ELR (cell line): ENCODE measurements around the gene PLXNB1.
"Not testable (repeated sequence)": the region's sequence is repeated elsewhere in the genome, so short reads cannot be mapped to it uniquely, and the experiment has no call there.

ENCODE experiments used
- DNase-seq: peaks from one replicate; pipeline ENCODE4 v3.0.0-alpha.2; 2015; ENCODE audit warnings: low read depth

PLXNB1 gene, protein sequence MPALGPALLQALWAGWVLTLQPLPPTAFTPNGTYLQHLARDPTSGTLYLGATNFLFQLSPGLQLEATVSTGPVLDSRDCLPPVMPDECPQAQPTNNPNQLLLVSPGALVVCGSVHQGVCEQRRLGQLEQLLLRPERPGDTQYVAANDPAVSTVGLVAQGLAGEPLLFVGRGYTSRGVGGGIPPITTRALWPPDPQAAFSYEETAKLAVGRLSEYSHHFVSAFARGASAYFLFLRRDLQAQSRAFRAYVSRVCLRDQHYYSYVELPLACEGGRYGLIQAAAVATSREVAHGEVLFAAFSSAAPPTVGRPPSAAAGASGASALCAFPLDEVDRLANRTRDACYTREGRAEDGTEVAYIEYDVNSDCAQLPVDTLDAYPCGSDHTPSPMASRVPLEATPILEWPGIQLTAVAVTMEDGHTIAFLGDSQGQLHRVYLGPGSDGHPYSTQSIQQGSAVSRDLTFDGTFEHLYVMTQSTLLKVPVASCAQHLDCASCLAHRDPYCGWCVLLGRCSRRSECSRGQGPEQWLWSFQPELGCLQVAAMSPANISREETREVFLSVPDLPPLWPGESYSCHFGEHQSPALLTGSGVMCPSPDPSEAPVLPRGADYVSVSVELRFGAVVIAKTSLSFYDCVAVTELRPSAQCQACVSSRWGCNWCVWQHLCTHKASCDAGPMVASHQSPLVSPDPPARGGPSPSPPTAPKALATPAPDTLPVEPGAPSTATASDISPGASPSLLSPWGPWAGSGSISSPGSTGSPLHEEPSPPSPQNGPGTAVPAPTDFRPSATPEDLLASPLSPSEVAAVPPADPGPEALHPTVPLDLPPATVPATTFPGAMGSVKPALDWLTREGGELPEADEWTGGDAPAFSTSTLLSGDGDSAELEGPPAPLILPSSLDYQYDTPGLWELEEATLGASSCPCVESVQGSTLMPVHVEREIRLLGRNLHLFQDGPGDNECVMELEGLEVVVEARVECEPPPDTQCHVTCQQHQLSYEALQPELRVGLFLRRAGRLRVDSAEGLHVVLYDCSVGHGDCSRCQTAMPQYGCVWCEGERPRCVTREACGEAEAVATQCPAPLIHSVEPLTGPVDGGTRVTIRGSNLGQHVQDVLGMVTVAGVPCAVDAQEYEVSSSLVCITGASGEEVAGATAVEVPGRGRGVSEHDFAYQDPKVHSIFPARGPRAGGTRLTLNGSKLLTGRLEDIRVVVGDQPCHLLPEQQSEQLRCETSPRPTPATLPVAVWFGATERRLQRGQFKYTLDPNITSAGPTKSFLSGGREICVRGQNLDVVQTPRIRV (N-terminal part only)

DNA sequence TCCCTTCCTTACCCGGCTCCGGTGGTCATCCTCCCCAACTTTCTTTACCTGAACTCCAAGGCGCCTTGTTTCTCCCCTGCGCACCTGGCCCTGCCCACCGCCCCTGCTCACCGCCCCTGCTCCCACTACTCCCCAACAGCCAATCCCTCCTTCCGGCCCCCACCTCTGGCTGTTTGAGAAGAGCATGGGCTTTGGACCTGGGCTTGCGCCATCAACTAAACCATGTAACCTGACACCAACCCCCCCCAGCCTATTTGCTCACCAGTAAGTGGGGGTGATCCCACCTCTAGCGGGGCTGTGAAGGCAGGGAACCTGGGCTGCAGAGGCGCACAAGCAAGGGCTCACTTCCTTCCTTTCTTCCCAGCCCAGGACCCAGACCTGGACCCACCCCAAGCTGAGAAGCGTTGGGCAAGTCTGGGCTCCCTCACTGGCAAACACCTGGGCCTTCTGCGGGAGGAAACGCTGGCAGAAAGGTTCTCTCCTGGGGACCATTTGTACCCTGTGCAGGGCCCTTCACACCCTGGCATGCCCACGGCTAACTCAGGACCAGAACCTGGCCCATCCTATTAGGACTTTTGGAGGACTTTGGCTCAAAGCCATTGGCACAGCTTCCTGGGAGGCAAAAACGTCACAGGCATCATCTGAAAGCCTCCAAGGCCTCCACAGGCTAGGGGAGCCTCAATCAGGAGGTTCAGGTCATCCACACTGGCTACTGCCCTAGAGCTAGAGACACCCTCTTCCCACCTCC is at the start of gene PLXNB1:
PLXNB1 (minus strand) TSS at position 127 of the 748 bp plus-strand sequence. CDS start 5,475 bp downstream, outside the sequence.
- peak; percentile 40 for DNase-seq

DNA sequence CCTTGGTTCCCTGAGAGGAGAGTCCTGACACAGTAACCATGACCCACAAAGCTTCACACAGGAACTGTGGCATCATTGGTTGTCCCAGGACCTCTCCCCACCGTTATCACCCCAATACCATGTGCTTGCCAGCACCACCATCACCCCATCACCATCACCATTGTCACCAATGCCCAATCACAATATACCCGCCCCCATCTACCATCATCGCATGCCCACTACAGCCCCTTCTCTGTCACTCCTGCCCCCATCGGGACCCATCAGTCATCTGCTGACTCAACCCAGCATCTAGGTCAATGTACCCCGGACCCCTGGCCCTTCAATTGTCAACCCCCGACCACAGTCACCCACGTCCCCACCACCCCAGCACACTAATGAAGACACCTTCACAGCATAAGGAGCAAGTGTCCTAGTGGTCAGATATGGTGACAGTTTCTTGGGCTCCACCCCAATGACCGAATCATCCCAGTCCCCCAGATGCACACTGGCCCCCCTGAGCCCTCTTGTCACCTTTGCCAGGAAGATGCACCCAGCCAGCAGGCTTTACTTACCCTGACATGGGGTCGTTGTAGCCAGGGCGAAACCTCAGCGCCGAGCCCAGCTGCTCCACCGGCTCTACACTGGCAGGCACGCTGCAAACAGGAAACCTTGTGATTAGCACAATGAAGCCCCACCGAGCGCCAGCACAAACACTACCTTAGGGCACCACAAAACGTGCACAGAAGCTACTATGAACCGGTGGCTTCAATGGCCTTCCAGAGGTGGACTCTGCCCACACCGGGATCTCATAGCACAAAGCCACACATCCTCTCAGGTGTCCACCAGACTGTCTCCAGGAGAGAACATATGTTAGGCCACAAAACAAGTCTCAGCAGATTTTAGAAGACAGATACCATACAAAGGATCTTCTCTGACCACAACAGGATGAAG is 49.0 kb upstream of the PLXNB1 start:
- no peak for DNase-seq

DNA sequence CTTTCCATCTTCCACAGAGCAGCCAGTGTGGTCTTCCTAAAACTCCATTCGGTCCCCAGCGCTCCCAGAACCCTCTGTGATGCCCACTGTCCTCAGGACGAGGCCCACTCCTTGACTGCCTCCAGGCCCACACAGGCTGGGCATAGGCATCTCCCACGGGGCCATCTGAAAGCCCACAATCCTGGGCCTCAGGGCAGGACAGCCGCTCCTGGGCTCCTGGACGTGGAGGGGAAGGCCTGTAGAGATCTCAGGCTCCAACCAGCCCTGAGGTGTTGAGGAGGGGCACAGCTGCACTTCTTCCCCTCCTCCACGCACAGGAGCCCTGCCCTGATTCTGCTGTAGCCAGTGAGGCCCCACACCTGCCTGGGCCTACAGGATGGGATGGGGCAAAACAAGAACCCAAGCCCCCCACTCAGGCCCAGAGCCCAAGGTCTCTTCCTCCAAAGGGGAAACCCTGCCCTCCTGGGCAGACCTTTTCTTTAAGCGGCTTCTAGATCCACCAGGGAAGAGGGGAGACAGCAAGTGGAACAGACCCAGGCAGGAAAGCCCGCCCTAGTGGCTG is 48.2 kb upstream of the PLXNB1 start:
- DNase-seq, result no peak

DNA sequence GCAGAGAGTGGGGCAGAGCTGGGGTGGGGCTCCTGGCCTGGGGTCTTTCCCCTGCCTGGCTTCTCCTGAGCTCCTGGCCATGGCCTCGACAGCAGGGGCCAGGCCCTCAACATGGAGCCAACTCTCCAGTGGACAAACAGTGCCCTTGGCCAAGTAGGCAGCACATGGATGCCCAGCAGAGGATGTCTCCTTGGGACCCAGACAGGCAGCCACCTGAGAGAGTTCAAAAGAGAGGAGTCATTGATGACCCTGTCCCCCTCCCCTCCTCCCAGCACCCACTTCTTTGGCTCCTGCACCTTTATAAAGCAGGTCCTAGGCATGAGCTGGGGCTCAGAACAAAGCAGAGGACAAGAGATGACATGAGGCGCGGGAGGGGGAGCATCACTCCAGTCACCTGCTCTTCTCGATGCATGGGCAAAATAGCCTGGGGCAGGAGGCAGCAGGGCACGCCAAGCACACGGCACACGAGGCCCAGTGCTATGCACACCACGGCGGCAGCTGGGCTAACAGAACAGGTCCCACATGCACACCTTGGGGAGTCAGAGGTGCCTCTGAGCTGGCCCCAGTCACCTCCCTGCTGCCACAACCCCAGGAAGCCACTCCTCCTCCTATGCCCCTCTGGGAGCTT is 46.7 kb upstream of the PLXNB1 start:
- no peak for DNase-seq

DNA sequence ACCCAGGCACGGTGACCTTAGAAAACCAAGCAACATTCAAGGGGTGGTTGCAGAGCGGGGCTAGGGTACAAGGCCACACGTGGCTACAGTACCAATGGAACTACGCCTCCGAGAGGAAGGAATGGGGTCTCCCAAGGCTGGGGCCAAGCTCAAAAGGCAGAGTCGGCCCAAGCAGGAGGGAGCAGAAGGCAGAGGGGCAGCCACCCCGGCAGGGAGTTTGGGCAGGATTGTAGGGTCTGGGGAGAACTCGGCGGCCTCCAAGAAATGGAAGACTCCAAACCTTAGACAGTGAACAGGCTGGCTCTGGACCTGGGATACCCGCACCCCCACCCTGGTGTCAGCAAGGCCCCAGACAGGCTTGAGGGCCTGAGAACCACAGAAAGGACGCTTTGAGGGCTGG is 45.3 kb upstream of the PLXNB1 start:
- DNase-seq, result no peak

DNA sequence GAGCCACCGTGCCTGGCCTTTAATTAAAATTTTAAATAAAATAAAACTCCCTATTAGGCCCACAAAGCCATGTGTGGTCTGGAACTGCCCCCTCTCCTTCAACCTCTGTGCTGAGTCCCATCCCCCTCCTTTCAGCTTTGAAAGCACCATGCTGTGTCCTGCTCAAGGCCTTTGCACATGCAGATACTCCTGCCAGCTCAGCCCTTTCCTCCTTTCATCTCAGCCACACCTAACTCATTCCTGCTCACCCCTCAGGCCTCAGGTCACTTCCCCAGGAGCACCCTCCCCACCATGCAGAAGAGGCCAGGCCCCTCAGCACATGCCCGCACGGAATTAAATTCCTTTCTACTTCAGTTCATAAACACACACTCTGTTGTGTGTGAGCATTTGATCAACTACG is 44.7 kb upstream of the PLXNB1 start:
- no peak for DNase-seq

DNA sequence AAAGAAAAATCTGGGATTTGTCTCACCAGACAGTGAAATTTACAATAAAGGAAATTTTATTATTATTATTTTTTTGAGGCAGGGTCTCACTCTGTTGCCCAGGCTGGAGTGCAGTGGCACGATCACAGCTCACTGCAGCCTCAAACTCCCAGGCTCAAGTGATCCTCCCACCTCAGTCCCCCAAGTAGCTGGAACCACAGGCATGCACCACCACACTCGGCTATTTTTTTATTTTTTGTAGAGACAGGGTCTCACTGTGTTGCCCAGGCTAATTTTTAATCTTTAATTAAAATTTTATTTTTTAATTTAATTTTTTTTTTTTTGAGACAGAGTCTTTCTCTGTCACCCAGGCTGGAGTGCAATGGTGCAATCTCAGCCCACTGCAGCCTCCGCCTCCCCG is 44.1 kb upstream of the PLXNB1 start:
- not testable (repeated sequence) for DNase-seq

DNA sequence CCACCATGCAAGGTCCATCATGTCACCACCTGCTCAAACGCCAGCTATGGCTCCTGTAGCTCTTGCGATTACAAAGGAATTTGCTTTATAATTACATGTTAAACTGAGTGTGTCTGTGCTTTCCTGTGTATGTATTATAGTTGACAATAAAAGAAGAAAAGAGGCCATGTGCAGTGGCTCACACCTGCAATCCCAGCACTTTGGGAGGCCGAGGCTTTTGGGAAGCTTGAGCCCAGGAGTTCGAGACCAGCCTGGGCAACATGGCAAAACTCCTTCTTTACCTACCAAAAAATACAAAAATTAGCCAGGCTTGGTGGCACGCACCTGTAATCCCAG is 43.7 kb upstream of the PLXNB1 start:
- DNase-seq, result no peak

DNA sequence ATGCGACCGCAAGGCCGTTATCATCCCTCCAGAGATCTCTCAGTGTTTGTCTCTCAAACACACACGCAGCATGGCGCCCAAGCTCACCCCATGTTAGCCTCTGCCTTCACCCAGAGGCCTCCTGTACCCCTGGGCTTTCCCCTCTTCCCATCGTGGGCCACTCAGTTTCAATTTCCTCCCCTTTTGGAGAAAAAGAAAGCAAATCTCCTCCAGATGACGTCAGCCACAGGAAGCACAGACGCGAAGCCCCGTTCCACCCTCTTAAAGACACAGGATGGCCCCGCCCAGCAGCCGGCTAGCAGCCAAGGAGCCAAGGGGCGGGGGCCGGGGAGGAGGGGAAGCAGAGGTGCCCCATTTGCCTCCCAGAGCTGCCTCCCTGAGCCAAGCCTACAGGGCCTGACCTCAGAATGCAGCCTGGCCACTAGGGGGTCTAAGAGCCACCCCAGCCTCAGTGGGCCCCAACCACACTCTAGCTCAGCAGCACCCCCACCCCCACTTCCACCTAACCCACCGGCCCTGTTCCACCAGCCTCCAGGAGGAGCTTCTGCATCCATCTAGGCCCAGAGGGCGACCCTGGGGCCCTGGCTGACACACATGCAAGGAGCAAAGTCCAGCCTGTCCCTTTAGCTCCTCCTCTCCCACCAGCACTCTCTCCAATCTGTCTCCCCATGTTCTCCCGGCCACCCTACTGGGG is 43.2 kb upstream of the PLXNB1 start:
- peak; percentile 97 for DNase-seq

DNA sequence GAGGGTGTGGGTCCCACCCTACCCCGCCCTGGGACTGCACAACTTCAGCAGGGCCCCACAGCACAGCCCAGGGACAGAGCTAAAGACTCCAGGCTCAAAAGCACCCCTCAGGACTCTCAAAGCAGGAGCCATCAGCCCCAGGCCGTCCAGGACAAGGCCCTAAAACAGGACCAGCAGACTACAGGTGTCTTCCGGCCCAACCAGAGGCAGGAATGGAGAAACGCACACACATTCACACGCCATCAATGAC is 42.7 kb upstream of the PLXNB1 start:
- no peak for DNase-seq

DNA sequence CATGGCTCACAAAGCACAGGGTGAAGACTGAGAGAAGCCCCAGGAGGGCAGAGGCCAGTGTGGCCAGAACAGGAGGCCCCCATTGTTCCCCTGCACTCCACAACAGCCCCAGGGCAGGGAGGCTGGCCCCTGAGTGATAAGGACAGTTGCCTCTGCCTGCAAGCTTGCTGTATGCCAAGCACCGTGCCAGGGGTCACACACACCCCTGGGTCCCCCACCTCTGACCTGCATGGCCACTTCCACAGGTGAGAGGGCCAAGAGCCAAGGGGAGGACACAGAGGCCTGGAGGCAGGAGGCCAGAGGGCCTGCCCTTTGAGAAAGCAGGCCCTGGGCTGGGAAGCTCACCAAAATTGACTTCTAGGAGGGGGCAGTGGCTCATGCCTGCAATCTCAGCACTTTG is 40.4 kb upstream of the PLXNB1 start:
- no peak for DNase-seq

DNA sequence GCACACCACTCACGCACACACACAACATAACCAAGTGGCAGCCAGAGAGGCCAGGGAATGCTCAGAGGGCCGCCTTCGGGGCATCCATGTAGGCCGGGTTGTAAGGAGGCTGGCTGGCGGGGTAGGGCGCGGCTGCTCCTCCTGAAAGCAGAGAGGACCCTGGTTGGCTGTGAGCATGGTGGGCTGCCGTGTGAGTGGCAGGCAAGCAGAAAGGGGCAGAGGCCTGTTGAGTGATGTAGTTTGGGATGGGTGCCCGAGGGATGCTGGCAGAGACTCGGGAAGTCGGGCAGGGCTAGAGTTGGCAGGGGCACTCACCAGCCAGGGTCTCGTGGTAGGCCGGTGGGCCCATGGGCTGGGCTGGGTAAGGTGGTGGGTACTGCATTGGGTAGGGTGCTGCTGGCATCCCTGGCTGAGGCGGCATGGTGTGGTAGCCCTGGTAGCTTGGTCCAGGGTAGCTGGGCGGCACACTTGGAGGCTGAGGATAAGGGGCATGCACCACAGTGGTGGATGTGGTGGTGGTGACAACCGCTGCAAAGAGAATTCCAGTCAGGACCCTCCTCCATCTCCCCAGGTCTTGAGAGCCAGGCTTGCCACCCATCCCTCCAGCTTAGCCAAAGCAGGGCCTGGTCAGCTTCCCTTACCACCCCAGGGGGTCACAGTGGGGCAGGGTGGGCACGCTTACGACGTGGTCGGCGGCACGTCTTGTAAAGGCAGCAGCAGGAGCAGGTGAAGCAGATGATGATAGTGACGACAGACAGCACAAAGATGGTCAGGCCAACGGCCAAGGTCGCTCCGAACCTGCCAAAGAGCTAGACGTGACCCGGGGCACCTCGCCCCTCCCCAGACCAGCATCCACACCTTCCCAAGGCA is 39.4 kb upstream of the PLXNB1 start:
- DNase-seq, result no peak

DNA sequence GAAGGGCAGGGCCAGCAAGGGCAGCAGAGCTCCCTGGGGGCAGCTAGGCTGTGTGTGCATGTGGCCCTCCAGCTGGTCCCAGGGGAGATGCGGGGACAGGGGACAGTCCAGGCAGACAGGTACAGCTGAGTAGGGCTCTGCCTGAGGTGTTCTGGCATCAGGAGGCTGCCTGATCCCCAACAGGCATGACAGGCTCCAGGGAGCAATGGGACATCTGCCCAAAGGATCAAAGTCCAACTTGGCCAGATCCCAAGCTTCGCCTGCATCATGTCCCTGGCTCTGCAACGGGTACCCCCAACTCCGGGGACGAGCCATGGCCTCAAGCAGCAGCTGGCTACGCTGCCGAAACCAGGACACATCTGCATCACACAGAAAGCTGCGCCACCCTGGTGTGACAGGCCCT is 38.4 kb upstream of the PLXNB1 start:
- no peak for DNase-seq

DNA sequence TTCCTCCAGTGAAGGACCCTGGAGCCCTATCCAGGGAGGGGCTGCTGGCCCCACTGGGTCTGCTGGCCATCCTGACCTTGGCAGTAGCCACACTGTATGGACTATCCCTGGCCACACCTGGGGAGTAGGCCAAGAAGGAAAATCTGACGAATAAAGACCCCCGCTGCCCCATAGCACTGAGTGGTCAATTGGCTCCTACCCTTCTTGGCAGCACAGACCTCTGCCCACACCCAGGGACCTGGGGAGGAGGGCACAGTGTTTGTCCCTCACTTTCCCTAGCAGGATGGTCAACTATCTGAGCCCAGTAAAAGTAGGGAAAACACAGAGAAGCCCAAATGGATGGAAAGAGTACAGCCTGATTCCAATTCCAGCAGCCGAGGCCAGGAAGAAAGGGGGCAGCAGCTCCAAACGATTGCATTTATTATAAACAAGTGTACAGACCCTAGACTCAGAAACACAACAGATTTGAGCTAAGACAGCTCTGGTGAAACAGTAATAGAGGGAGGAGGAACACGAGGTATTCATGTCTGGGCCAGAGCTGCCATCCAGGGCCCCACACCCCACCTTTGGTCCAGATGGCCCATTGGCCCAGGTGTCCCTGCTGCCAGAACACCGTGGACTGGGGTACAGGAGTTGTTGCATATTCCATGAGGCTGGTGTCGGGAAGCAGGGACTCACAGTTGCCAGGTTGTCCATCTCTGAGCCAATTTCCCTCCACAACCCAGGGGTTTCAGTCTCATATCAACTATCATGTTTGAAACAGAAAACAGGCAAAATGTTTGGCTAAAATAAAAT is 37.8 kb upstream of the PLXNB1 start:
- no peak for DNase-seq

DNA sequence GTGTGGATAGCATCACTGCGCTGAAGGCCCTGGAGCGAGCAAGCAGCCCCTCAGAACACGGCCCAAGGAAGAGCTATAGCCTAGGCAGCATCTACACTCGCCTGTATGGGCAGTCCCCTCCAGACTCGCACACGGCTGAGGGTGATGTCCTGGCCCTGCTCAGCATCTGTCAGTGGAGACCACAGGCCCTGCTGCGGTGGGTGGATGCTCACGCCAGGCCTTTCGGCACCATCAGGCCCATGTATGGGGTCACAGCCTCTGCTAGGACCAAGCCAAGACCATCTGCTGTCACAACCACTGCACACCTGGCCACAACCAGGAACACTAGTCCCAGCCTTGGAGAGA is 37.2 kb upstream of the PLXNB1 start:
- DNase-seq, result no peak

DNA sequence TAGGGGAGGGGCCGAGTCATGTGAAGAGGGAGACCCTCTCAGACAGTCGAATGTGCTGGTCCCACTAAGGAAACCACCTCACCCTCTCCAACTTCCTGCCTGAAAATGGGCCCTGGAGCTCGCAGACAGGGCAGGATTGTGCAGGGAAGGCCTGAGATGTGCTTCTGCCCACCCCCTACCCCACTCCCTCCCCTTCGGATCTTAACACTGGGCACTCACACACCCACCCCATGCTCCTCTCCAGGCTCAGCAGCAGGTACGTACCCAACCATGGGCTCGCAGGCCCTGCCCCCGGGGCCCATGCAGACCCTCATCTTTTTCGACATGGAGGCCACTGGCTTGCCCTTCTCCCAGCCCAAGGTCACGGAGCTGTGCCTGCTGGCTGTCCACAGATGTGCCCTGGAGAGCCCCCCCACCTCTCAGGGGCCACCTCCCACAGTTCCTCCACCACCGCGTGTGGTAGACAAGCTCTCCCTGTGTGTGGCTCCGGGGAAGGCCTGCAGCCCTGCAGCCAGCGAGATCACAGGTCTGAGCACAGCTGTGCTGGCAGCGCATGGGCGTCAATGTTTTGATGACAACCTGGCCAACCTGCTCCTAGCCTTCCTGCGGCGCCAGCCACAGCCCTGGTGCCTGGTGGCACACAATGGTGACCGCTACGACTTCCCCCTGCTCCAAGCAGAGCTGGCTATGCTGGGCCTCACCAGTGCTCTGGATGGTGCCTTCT is 36.7 kb upstream of the PLXNB1 start:
- DNase-seq, result peak; percentile 16
